K562 treated with DMSO at 1 percent for 48 hours (cell line): ENCODE measurements around the gene NPFFR2. TPM values are rescaled to one million over a fixed set of nuclear protein-coding genes. Genes with fewer than 3 reads are reported as not detected.

Experiments used
- total RNA-seq: library from RNA; unstranded; fragments of 300-600 nt; gene quantifications from 2 replicates; pipeline ENCODE4 v1.2.3, GENCODE V29; 2022; ENCODE audit warnings: low replicate concordance; ENCODE audit errors: extremely low read depth

Gene NPFFR2
- not detected in 2 replicates for total RNA-seq

GRCh38 chr4:72031868-72032608 lies at the start of gene NPFFR2:
Gene NPFFR2 (plus strand): TSS chr4:72032000. CDS start chr4:72128592, 96,592 bp downstream.

Other genes with a start within 250 kb of the NPFFR2 start
- not detected in 2 replicates for gene GC, start 247.9 kb upstream of the NPFFR2 start, total RNA-seq